A549 (cell line): Measurements from ENCODE around the gene AGPAT2. TPM values are rescaled to one million over a fixed set of nuclear protein-coding genes. Genes with fewer than 3 reads are reported as not detected.
A peak's percentile ranks its signal among the peaks of the same experiment; 100 is the strongest.

Experiments
- ATAC-seq, 2 experiments: fragments of 200-7000 bp in 1 of 2; fragments of >200 bp in 1 of 2; cut with Nextera tagmentation in 1 of 2; cut with Tn5 transposase in 1 of 2; 3 replicates each; pipeline versions ENCODE4 v1.8.0 to v1.9.1; 2018 to 2020; ENCODE audit warnings: mild to moderate bottlenecking in 1 of 2, moderate library complexity in 1 of 2
- CTCF ChIA-PET: fragments of 300-600 bp; sonication (Branson Sonifier 250); formaldehyde crosslinking; extraction: SDS; loops from one replicate; lab custom pipeline; 2021; ENCODE audit warnings: antibody characterized with exemption, inconsistent platforms; lab: Yijun Ruan, JAX
- POLR2A ChIA-PET: fragments of 350-600 bp; formaldehyde crosslinking; extraction: SDS; loops from one replicate; lab custom pipeline; 2021; ENCODE audit warnings: antibody characterized with exemption, inconsistent platforms; lab: Yijun Ruan, JAX
- DNase-seq, 2 experiments: peaks; one replicate each; pipeline versions ENCODE4 v3.0.0 to v3.0.0-alpha.2; 2011 to 2016; ENCODE audit warnings: low read depth in 1 of 2, low spot score in 1 of 2
- FAIRE-seq: peaks from 2 replicates; lab custom pipeline; 2011; peaks lifted over from hg19 to GRCh38; lab: Jason Lieb, UNC
- H3K27ac ChIP-seq, 2 experiments: fragments of >200 bp; sonication (Bioruptor Twin); formaldehyde crosslinking; 3 replicates each; pipeline ENCODE4 v1.5.1; 2016 to 2017
- H3K4me1 ChIP-seq: fragments of >200 bp; sonication (Bioruptor Twin); formaldehyde crosslinking; 3 replicates; pipeline ENCODE4 v1.6.1; 2016
- H3K4me2 ChIP-seq: fragments of >200 bp; sonication (Bioruptor Twin); formaldehyde crosslinking; 3 replicates; pipeline ENCODE4 v1.6.1; 2016
- H3K4me3 ChIP-seq: fragments of >200 bp; sonication (Bioruptor Twin); formaldehyde crosslinking; 3 replicates; pipeline ENCODE4 v1.5.1; 2016
- H3K9me3 ChIP-seq: fragments of >200 bp; sonication (Bioruptor Twin); formaldehyde crosslinking; 3 replicates; pipeline ENCODE4 v1.6.1; 2016
- CBX2 ChIP-seq: fragments of 200-600 bp; sonication (generic); IDR thresholded peaks from 2 replicates; pipeline ENCODE4 v1.6.1; 2016; ENCODE audit warnings: low read depth, mild to moderate bottlenecking, borderline replicate concordance
- CHD2 ChIP-seq: fragments of 150-350 bp; IDR thresholded peaks from 2 replicates; pipeline ENCODE4 v1.6.1; 2014; ENCODE audit warnings: low read length; ENCODE audit not compliant: partially characterized antibody
- E2F6 ChIP-seq: IDR thresholded peaks from 2 replicates; pipeline ENCODE4 v1.6.1; 2012; ENCODE audit warnings: low read depth, borderline replicate concordance
- EHMT2 ChIP-seq: fragments of 200-600 bp; sonication (generic); IDR thresholded peaks from 2 replicates; pipeline ENCODE4 v1.6.1; 2016; ENCODE audit warnings: antibody characterized with exemption, low read depth, mild to moderate bottlenecking, moderate library complexity
- EP300 ChIP-seq, 2 experiments: fragments of >200 bp; sonication (Bioruptor Twin); formaldehyde crosslinking; IDR thresholded peaks; 2 replicates in 1 of 2; 3 replicates in 1 of 2; pipeline ENCODE4 v1.6.1; 2016 to 2017
- ESRRA ChIP-seq: fragments of 150-350 bp; IDR thresholded peaks from 2 replicates; pipeline ENCODE4 v1.6.1; 2014; ENCODE audit warnings: mild to moderate bottlenecking, low read length, borderline replicate concordance
- HDAC2 ChIP-seq: fragments of 200-600 bp; sonication (generic); IDR thresholded peaks from 2 replicates; pipeline ENCODE4 v1.6.1; 2016
- HES2 ChIP-seq: fragments of >200 bp; sonication (Bioruptor Twin); formaldehyde crosslinking; IDR thresholded peaks from 2 replicates; pipeline ENCODE4 v1.6.1; 2016
- HEYL ChIP-seq: fragments of 250-450 bp; sonication (Bioruptor Pico); IDR thresholded peaks from 2 replicates; pipeline ENCODE4 v1.8.0; 2021; ENCODE audit warnings: mild to moderate bottlenecking, moderate library complexity
- HMGXB4 ChIP-seq: fragments of 250-450 bp; sonication (Bioruptor Pico); IDR thresholded peaks from 2 replicates; pipeline ENCODE4 v1.5.0; 2021; ENCODE audit warnings: mild to moderate bottlenecking, moderate library complexity, borderline replicate concordance
- HOXB13 ChIP-seq: fragments of 250-450 bp; sonication (Bioruptor Pico); IDR thresholded peaks from 2 replicates; pipeline ENCODE4 v1.5.0; 2020; ENCODE audit warnings: low read depth, mild to moderate bottlenecking, moderate library complexity
- JUN ChIP-seq, 2 experiments: fragments of >200 bp; sonication (Bioruptor Twin); formaldehyde crosslinking; IDR thresholded peaks; 2 replicates in 1 of 2; 3 replicates in 1 of 2; pipeline ENCODE4 v1.6.1; 2016 to 2017
- MAFK ChIP-seq: fragments of 450-650 bp; IDR thresholded peaks from 2 replicates; pipeline ENCODE4 v1.6.1; 2014; ENCODE audit not compliant: partially characterized antibody
- MAX ChIP-seq: IDR thresholded peaks from 2 replicates; pipeline ENCODE4 v1.6.1; 2012
- MAZ ChIP-seq: fragments of 150-350 bp; IDR thresholded peaks from 2 replicates; pipeline ENCODE4 v1.6.1; 2014; ENCODE audit warnings: antibody characterized with exemption, low read depth, low read length, borderline replicate concordance
- MYC ChIP-seq: IDR thresholded peaks from 2 replicates; pipeline ENCODE4 v1.6.1; 2012; ENCODE audit warnings: mild to moderate bottlenecking, inconsistent platforms, low read length, improper control_type of control experiment, borderline replicate concordance
- NR3C1 ChIP-seq: fragments of >200 bp; sonication (Bioruptor Twin); formaldehyde crosslinking; IDR thresholded peaks from 3 replicates; pipeline ENCODE4 v1.6.1; 2017
- POLR2A ChIP-seq: IDR thresholded peaks from 2 replicates; pipeline ENCODE4 v1.6.1; 2012; ENCODE audit warnings: mild to moderate bottlenecking, low read length
- POLR2AphosphoS2 ChIP-seq: conservative IDR thresholded peaks from 2 replicates; pipeline ENCODE4 v1.6.1; 2012; ENCODE audit warnings: low read length, improper control_type of control experiment, inconsistent platforms
- RCOR1 ChIP-seq: fragments of 150-350 bp; IDR thresholded peaks from 2 replicates; pipeline ENCODE4 v1.6.1; 2014; ENCODE audit warnings: antibody characterized with exemption, low read length, low read depth
- REST ChIP-seq: fragments of 200-600 bp; sonication (generic); IDR thresholded peaks from 2 replicates; pipeline ENCODE4 v1.6.1; 2016; ENCODE audit warnings: antibody characterized with exemption, mild to moderate bottlenecking, moderate library complexity
- SMC3 ChIP-seq: fragments of >200 bp; sonication (Bioruptor Twin); formaldehyde crosslinking; IDR thresholded peaks from 3 replicates; pipeline ENCODE4 v1.6.1; 2018; ENCODE audit warnings: inconsistent platforms
- ZC3H11A ChIP-seq: fragments of 450-650 bp; IDR thresholded peaks from 2 replicates; pipeline ENCODE4 v1.6.1; 2014; ENCODE audit warnings: antibody characterized with exemption, mild to moderate bottlenecking
- ZNF302 ChIP-seq: fragments of 250-450 bp; sonication (Bioruptor Pico); IDR thresholded peaks from 2 replicates; pipeline ENCODE4 v1.9.0; 2021; ENCODE audit warnings: inconsistent platforms, mild to moderate bottlenecking, moderate library complexity
- ZSCAN20 ChIP-seq: fragments of 250-450 bp; sonication (Bioruptor Pico); IDR thresholded peaks from 2 replicates; pipeline ENCODE4 v1.8.0; 2022; ENCODE audit warnings: mild to moderate bottlenecking, moderate library complexity
- WGBS: methylation state at CpG from one replicate; pipeline ENCODE4 v1.1.6; 2017; ENCODE audit errors: missing lambda C conversion rate; 5-methylcytosine and 5-hydroxymethylcytosine counted together
- polyA plus RNA-seq, 4 experiments: library from polyadenylated mRNA; depleted of rRNA in 3 of 4; stranded (reverse); fragments of >200 nt; fragmentation: RNase III in 1 of 4; extraction: RNeasy Plus Mini Kit Qiagen cat#74134 plus additional on column Dnase treatment in 1 of 4; gene quantifications; 2 replicates in 3 of 4; 3 replicates in 1 of 4; pipeline ENCODE4 v1.2.3, GENCODE V29; 2011 to 2017
- TF ChIP-seq, protein P1 (sequence below): IDR thresholded peaks from 2 replicates; pipeline ENCODE4 v1.6.1; 2012

The AGPAT2 gene
- polyA plus RNA-seq, 2 of the 4 experiments (the other 2 are of a cell fraction) = 32.3 to 49.5 TPM

DNA sequence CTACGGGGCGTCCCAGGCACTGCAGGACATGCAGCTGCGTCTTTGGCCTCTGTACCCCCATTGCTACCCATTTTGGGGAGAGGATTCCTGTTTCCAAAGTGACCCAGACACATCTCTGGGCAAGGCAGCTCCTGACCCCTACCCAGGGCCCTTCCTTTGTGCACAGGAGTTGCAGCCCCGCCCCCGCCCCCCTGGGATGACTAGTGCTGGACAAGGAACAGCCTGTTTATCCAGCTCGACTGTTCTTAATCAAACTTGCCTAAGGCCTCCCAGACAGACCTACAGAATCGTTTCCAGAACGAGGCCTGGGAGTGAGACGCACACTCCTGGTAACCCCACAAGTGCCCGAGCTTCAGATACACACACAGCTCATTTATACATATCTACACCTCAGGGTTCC, 38.4 kb upstream of the AGPAT2 start:
- Histone ChIP-seq H3K9me3 (no peaks in the 10 kb centered on the region), H3K4me1 (peaks cover 65% of the 10 kb centered on the region), H3K27ac (peak overlapping the region in 1 of 2 experiments; percentile 99; a peak in 2 of 6 replicates), H3K4me3 (peak overlapping the region; percentile 91), H3K4me2 (peak overlapping the region; percentile 97)
- TF ChIP-seq E2F6 (no peak), HMGXB4 (CRISPR knock-in tag) (no peak)
- TF ChIP-seq, protein P1, sequence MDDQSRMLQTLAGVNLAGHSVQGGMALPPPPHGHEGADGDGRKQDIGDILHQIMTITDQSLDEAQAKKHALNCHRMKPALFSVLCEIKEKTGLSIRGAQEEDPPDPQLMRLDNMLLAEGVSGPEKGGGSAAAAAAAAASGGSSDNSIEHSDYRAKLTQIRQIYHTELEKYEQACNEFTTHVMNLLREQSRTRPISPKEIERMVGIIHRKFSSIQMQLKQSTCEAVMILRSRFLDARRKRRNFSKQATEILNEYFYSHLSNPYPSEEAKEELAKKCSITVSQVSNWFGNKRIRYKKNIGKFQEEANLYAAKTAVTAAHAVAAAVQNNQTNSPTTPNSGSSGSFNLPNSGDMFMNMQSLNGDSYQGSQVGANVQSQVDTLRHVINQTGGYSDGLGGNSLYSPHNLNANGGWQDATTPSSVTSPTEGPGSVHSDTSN = no peak
- ChIA-PET POLR2A (no interaction called here), CTCF (interaction anchor here (0.6 to 1.0 kb wide), 4 partner anchors 16 to 268 kb away, joined by 3 to 4 read pairs (median 4); no protein-coding TSS in a partner anchor)
- FAIRE-seq (no peak), DNase-seq (no peak), ATAC-seq (no peak)
- WGBS = 67% methylated on average over 9 of the region's 10 CpGs

- POLR2A ChIA-PET = no interaction called here
- Histone ChIP-seq H3K4me3 (no peak overlapping the region), H3K4me2 (peak overlapping the region; percentile 97), H3K4me1 (peaks cover 70% of the 10 kb centered on the region), H3K9me3 (no peaks in the 10 kb centered on the region), H3K27ac (no peak overlapping the region)
- CTCF ChIA-PET = no interaction called here
- WGBS = 69% methylated on average over 7 of the region's 7 CpGs
- no peak for ATAC-seq
- no peak for FAIRE-seq
- no peak for TF ChIP-seq RCOR1
- TF ChIP-seq MAZ = no peak
- no peak for TF ChIP-seq ZSCAN20
- TF ChIP-seq REST = no peak
- TF ChIP-seq ZNF302 (CRISPR knock-in tag) = no peak
- TF ChIP-seq NR3C1 = no peak
- TF ChIP-seq POLR2AphosphoS2 = no peak
- TF ChIP-seq CHD2 = no peak
- TF ChIP-seq CBX2 = no peak
- TF ChIP-seq POLR2A = no peak
- no peak for DNase-seq
These were observed 37.5 kb upstream of the AGPAT2 start for GRCh38 chr9:136724772-136725171.

GRCh38 chr9:136723989-136724388, 36.7 kb upstream of the AGPAT2 start:
- DNase-seq (no peak), ATAC-seq (no peak), FAIRE-seq (no peak)
- ChIA-PET POLR2A (no interaction called here), CTCF (interaction anchor here (1.1 to 1.2 kb wide), 2 partner anchors 47 to 52 kb away, joined by 4 to 6 read pairs; no protein-coding TSS in a partner anchor)
- no peaks in the 10 kb centered on the region for H3K9me3 ChIP-seq
- H3K27ac ChIP-seq = no peak overlapping the region
- WGBS = 87% methylated on average over 8 of the region's 8 CpGs
- peak overlapping the region; percentile 97 for H3K4me2 ChIP-seq
- H3K4me1 ChIP-seq = peaks cover 72% of the 10 kb centered on the region
- no peak overlapping the region for H3K4me3 ChIP-seq
- TF ChIP-seq HOXB13 (CRISPR knock-in tag) = no peak
- no peak for TF ChIP-seq NR3C1
- no peak for TF ChIP-seq MAX
- no peak for TF ChIP-seq ESRRA
- no peak for TF ChIP-seq HMGXB4 (CRISPR knock-in tag)
- no peak for TF ChIP-seq HES2
- TF ChIP-seq ZC3H11A = no peak
- no peak for TF ChIP-seq HDAC2
- TF ChIP-seq EHMT2 = no peak
- no peak for TF ChIP-seq MAFK
- TF ChIP-seq SMC3 = no peak
- no peak for TF ChIP-seq EP300 (IDR thresholded peaks at IDR 0.05)
- TF ChIP-seq HEYL (CRISPR knock-in tag) = no peak
- no peak for TF ChIP-seq MYC
- TF ChIP-seq JUN (IDR thresholded peaks at IDR 0.05) = no peak; a peak in 2 of 5 replicates
- TF ChIP-seq CBX2 = no peak
